Neuronal stem cell (in vitro differentiated cells): ENCODE results near the gene LNX1.

Experiments used
- DNase-seq: peaks from one replicate; pipeline ENCODE4 v3.0.0-alpha.2; 2013; ENCODE audit warnings: low spot score
- H2AFZ ChIP-seq: one replicate; pipeline ENCODE4 v1.6.1; 2013; ENCODE audit warnings: mild to moderate bottlenecking, low read length, inconsistent platforms
- H2AK5ac ChIP-seq: 2 replicates; pipeline ENCODE4 v1.6.1; 2013; ENCODE audit warnings: low read depth, mild to moderate bottlenecking, inconsistent platforms, low read length, moderate library complexity, mixed read lengths
- H2BK120ac ChIP-seq: 2 replicates; pipeline ENCODE4 v1.6.1; 2013; ENCODE audit warnings: low read depth, mild to moderate bottlenecking, inconsistent platforms, low read length, moderate library complexity, mixed read lengths
- H2BK12ac ChIP-seq: one replicate; pipeline ENCODE4 v1.6.1; 2013; ENCODE audit warnings: low read length, inconsistent platforms
- H2BK15ac ChIP-seq: 2 replicates; pipeline ENCODE4 v1.6.1; 2013; ENCODE audit warnings: mild to moderate bottlenecking, low read length, inconsistent platforms, mixed read lengths
- H2BK5ac ChIP-seq: one replicate; pipeline ENCODE4 v1.6.1; 2013; ENCODE audit warnings: inconsistent platforms, mild to moderate bottlenecking, low read length, moderate library complexity
- H3K14ac ChIP-seq: one replicate; pipeline ENCODE4 v1.6.1; 2013; ENCODE audit warnings: low read length, inconsistent platforms
- H3K18ac ChIP-seq: 2 replicates; pipeline ENCODE4 v1.6.1; 2013; ENCODE audit warnings: low read length, inconsistent platforms
- H3K23ac ChIP-seq: 2 replicates; pipeline ENCODE4 v1.6.1; 2013; ENCODE audit warnings: low read depth, mild to moderate bottlenecking, mixed read lengths, low read length, inconsistent platforms; ENCODE audit not compliant: poor library complexity
- H3K27ac ChIP-seq: replicated peaks from 3 replicates; pipeline ENCODE4 v1.5.1; 2013; ENCODE audit warnings: low read length, inconsistent platforms
- H3K27me3 ChIP-seq, 3 experiments: 2 replicates each; pipeline ENCODE4 v1.6.1; 2013; ENCODE audit warnings: low read length in 3 of 3, mild to moderate bottlenecking in 2 of 3, inconsistent platforms in 1 of 3, low read depth in 1 of 3, mixed read lengths in 1 of 3, moderate library complexity in 1 of 3; ENCODE audit not compliant: control insufficient read depth in 3 of 3, insufficient read depth in 3 of 3
- H3K36me3 ChIP-seq, 2 donors: replicated peaks in 1 of 2; 2 replicates each; pipeline ENCODE4 v1.6.1; 2013; ENCODE audit warnings: low read length in 2 of 2; ENCODE audit not compliant: control insufficient read depth in 2 of 2, insufficient read depth in 2 of 2
- H3K4ac ChIP-seq: 2 replicates; pipeline ENCODE4 v1.6.1; 2013; ENCODE audit warnings: inconsistent platforms, mild to moderate bottlenecking, low read length, moderate library complexity
- H3K4me1 ChIP-seq, 2 donors: 1 replicate in 1 of 2; 2 replicates in 1 of 2; pipeline ENCODE4 v1.6.1; 2013; ENCODE audit warnings: low read length in 2 of 2, low read depth in 1 of 2; ENCODE audit not compliant: control insufficient read depth in 2 of 2, insufficient read depth in 1 of 2
- H3K4me2 ChIP-seq: one replicate; pipeline ENCODE4 v1.6.1; 2013; ENCODE audit warnings: mild to moderate bottlenecking, low read length, inconsistent platforms; ENCODE audit not compliant: insufficient read depth, poor library complexity, severe bottlenecking
- H3K4me3 ChIP-seq, 2 donors: 2 replicates each; pipeline ENCODE4 v1.5.1; 2013; ENCODE audit warnings: low read length in 2 of 2, mild to moderate bottlenecking in 2 of 2, inconsistent platforms in 1 of 2, moderate library complexity in 1 of 2
- H3K79me1 ChIP-seq: one replicate; pipeline ENCODE4 v1.6.1; 2013; ENCODE audit warnings: low read depth, mild to moderate bottlenecking, inconsistent platforms, low read length, moderate library complexity
- H3K9ac ChIP-seq: one replicate; pipeline ENCODE4 v1.6.1; 2013; ENCODE audit warnings: mild to moderate bottlenecking, low read depth, low read length, inconsistent platforms; ENCODE audit not compliant: poor library complexity
- H3K9me3 ChIP-seq, 2 donors: replicated peaks in 1 of 2; 2 replicates each; pipeline versions ENCODE3 to v1.6.1; 2013; ENCODE audit warnings: low read length in 2 of 2, mild to moderate bottlenecking in 2 of 2, inconsistent platforms in 1 of 2, low read depth in 1 of 2, mixed read lengths in 1 of 2, moderate library complexity in 1 of 2; ENCODE audit not compliant: control insufficient read depth in 2 of 2, insufficient read depth in 1 of 2
- H4K8ac ChIP-seq: one replicate; pipeline ENCODE4 v1.6.1; 2013; ENCODE audit warnings: low read depth, mild to moderate bottlenecking, inconsistent platforms, low read length, moderate library complexity
- H4K91ac ChIP-seq: one replicate; pipeline ENCODE4 v1.6.1; 2013; ENCODE audit warnings: low read length, low read depth, mild to moderate bottlenecking, inconsistent platforms; ENCODE audit not compliant: poor library complexity
- WGBS, 2 donors: extraction: QIAGEN DNeasy Blood & Tissue Kit; methylation state at CpG; one replicate each; pipeline ENCODE4 v1.1.7; 2013; ENCODE audit warnings: missing lambda C conversion rate in 2 of 2, mixed read lengths in 1 of 2; ENCODE audit not compliant: insufficient read length in 2 of 2, insufficient replicate concordance in 1 of 2; ENCODE audit errors: extremely low coverage in 2 of 2; 5-methylcytosine and 5-hydroxymethylcytosine counted together

The LNX1 gene

DNA sequence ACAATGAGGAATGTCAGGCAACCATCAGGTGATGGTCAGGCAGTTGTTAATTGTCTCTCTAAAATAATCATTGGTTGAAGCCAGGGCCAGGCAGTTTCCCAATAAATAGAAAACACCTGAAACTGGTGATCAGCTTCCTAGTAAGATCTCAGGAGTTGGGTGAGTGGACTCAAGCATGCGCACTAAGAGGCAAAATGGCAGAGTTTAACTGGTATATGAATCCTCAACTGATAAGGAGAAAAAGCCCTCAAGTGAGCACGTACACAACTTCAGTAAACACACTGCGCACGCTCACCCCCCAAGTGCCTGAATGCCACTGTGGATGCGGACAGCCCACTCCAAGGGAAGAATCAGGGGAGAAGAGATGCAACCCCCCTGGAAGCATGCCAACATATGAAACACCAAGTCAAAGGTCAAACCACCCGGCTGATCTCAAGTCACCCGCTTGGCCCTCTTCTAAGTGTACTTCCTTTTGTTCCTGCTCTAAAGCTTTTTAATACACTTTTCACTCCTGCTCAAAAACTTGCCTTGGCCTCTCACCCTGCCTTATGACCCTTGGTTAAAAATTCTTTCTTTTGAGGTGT, 39.9 kb downstream of the LNX1 start:
- H3K4me1 ChIP-seq, result peaks cover 0 to 2% of the 10 kb centered on the region in 2 donors
- DNase-seq, result no peak
- H3K9me3 ChIP-seq, result peaks cover 0 to 2% of the 10 kb centered on the region in 2 donors
- no peak overlapping the region for H2BK12ac ChIP-seq
- H2AFZ ChIP-seq, result no peak overlapping the region
- H2BK5ac ChIP-seq, result no peak overlapping the region
- H3K4me2 ChIP-seq, result no peak overlapping the region
- no peak overlapping the region for H2BK15ac ChIP-seq
- H3K27me3 ChIP-seq, result no peaks in the 10 kb centered on the region
- no peak overlapping the region for H2BK120ac ChIP-seq
- no peaks in the 10 kb centered on the region for H3K79me1 ChIP-seq
- H3K23ac ChIP-seq, result no peak overlapping the region
- no peak overlapping the region for H4K8ac ChIP-seq
- H3K9ac ChIP-seq, result no peak overlapping the region
- H3K27ac ChIP-seq, result no peak overlapping the region
- no peak overlapping the region for H4K91ac ChIP-seq
- no peak overlapping the region for H2AK5ac ChIP-seq
- H3K14ac ChIP-seq, result no peak overlapping the region
- no CpG with 5 or more reads among the region's 7 CpGs for WGBS, 2 donors
- H3K4me3 ChIP-seq, result no peak overlapping the region
- no peak overlapping the region for H3K18ac ChIP-seq
- H3K4ac ChIP-seq, result no peak overlapping the region
- no peaks in the 10 kb centered on the region for H3K36me3 ChIP-seq

DNA sequence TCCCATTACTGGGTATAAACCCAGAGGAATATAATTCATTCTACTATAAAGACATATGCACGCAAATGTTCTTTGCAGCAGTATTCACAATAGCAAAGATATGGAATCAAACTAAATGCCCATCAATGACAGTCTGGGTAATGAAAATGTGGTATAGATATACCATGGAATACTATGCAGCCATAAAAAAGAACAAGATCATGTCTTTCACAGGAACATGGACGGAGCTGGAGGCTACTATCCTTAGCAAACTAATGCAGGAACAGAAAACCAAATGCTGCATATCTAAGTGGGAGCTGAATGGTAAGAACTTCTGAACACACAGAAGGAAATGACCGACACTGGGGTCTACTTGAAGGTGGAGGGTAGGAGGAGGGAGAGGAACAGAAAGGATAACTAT, 42.6 kb downstream of the LNX1 start:
- H3K23ac ChIP-seq, result no peak overlapping the region
- no peak overlapping the region for H2BK12ac ChIP-seq
- H3K9me3 ChIP-seq, result peaks cover 0 to 2% of the 10 kb centered on the region in 2 donors
- H3K27me3 ChIP-seq, result no peaks in the 10 kb centered on the region
- no peak overlapping the region for H2AK5ac ChIP-seq
- H2BK120ac ChIP-seq, result no peak overlapping the region
- H3K18ac ChIP-seq, result no peak overlapping the region
- H3K4me3 ChIP-seq, result no peak overlapping the region
- no peak overlapping the region for H2AFZ ChIP-seq
- H4K91ac ChIP-seq, result no peak overlapping the region
- H3K27ac ChIP-seq, result no peak overlapping the region
- H3K9ac ChIP-seq, result no peak overlapping the region
- H3K14ac ChIP-seq, result no peak overlapping the region
- no peaks in the 10 kb centered on the region for H3K79me1 ChIP-seq
- H3K36me3 ChIP-seq, result no peaks in the 10 kb centered on the region
- no peak overlapping the region for H4K8ac ChIP-seq
- no peak overlapping the region for H3K4me2 ChIP-seq
- no peak for DNase-seq
- H2BK15ac ChIP-seq, result no peak overlapping the region
- H3K4ac ChIP-seq, result no peak overlapping the region
- no peak overlapping the region for H2BK5ac ChIP-seq
- no CpG with 5 or more reads among the region's 3 CpGs for WGBS, 2 donors
- H3K4me1 ChIP-seq, result peaks cover 0 to 2% of the 10 kb centered on the region in 2 donors

DNA sequence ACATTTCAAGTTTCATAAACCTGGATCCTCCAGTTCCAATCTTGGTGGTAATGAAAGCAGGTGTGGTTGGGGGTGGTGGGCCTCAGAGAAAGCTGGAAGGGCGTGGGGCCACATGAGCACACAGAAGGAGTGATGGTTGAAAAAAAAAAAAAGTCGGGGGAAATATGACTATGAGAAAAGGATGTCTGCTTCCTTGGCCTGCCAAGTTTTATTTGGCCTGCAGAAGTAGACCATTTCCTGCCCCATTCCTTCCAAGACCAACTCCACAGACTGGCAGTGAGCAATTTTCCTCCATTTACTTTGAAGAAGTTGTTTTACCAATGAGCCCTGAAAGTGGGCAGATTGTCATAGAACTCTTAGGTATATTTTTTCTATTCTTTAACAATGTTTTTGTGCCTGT, 43.3 kb downstream of the LNX1 start:
- Histone ChIP-seq H3K4ac (no peak overlapping the region), H2BK12ac (no peak overlapping the region), H3K27me3 (peaks cover 0 to 2% (median 0%) of the 10 kb centered on the region in 3 experiments), H3K4me1 (peaks cover 0 to 2% of the 10 kb centered on the region in 2 donors), H3K9ac (no peak overlapping the region), H2BK15ac (no peak overlapping the region), H3K23ac (no peak overlapping the region), H4K8ac (no peak overlapping the region), H2AK5ac (no peak overlapping the region), H2AFZ (no peak overlapping the region), H3K9me3 (peaks cover 0 to 2% of the 10 kb centered on the region in 2 donors), H3K18ac (no peak overlapping the region), H3K4me2 (no peak overlapping the region), H4K91ac (no peak overlapping the region), H3K14ac (no peak overlapping the region), H2BK120ac (no peak overlapping the region), H3K36me3 (no peaks in the 10 kb centered on the region), H3K4me3 (no peak overlapping the region), H3K27ac (no peak overlapping the region), H3K79me1 (no peaks in the 10 kb centered on the region), H2BK5ac (no peak overlapping the region)
- no CpG with 5 or more reads among the region's 2 CpGs for WGBS, 2 donors
- DNase-seq, result no peak

DNA sequence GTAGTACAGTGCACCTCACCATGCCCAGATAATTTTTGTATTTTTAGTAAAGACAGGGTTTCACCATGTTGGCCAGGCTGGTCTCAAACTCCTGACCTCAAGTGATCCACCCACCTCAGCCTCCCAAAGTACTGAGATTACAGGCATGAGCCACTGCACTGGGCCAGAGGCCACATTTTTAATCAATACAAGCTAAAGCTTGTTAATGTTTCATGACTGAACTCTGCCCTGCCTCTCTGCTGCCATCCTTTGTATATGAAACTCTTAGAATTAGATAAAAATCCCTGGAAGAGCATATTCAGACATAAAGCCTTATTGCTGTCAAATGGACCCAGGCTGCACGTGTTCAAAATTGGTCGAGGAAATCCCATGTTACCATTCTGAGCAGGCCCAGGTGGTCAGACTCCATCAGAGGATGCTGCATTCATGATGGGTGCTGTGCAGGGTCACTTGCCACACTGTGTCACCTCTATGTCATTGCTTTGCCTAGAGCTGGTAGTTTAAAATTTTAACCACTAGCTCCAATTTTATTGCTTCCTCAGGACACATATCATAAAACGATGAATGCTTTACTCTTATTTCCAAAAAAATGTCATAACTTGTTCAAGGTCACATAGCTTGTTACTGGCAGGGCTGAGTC, 45.2 kb downstream of the LNX1 start:
- H3K27me3 ChIP-seq, result peaks cover 0 to 4% (median 0%) of the 10 kb centered on the region in 3 experiments
- H3K18ac ChIP-seq, result no peak overlapping the region

More for the DNA sequence above, 45.2 kb downstream of the LNX1 start:
- Histone ChIP-seq H3K14ac (no peak overlapping the region), H4K91ac (no peak overlapping the region), H3K4me3 (no peak overlapping the region), H3K4ac (no peak overlapping the region), H3K4me1 (peaks cover 0 to 2% of the 10 kb centered on the region in 2 donors), H3K9me3 (peaks cover 0 to 2% of the 10 kb centered on the region in 2 donors), H3K79me1 (no peaks in the 10 kb centered on the region), H2BK15ac (no peak overlapping the region), H2AK5ac (no peak overlapping the region), H2AFZ (no peak overlapping the region), H3K23ac (no peak overlapping the region), H3K27ac (no peak overlapping the region), H2BK12ac (no peak overlapping the region), H2BK120ac (no peak overlapping the region), H3K36me3 (no peaks in the 10 kb centered on the region), H4K8ac (no peak overlapping the region), H3K4me2 (no peak overlapping the region), H2BK5ac (no peak overlapping the region), H3K9ac (no peak overlapping the region)
- no CpG with 5 or more reads among the region's 3 CpGs for WGBS, 2 donors
- no peak for DNase-seq
